DND-41 (cell line): ENCODE results near the gene RNF43.

Source experiments
- ATAC-seq: fragments of 200-7000 bp; cut with Tn5 transposase; 3 replicates; pipeline ENCODE4 v1.9.1; 2021; ENCODE audit warnings: low read depth; ENCODE audit not compliant: insufficient read depth
- DNase-seq: peaks from one replicate; pipeline ENCODE4 v3.0.0-alpha.2; 2020
- H2AFZ ChIP-seq: 2 replicates; pipeline ENCODE4 v1.6.0; 2012; ENCODE audit warnings: low read depth, low read length
- H3K27ac ChIP-seq: 2 replicates; pipeline ENCODE4 v1.5.1; 2012; ENCODE audit warnings: low read length, inconsistent platforms
- H3K27me3 ChIP-seq: fragments of 200-600 bp; sonication (generic); 2 replicates; pipeline ENCODE4 v1.6.0; 2012; ENCODE audit warnings: low read length, mild to moderate bottlenecking, inconsistent platforms; ENCODE audit not compliant: insufficient read depth, poor library complexity
- H3K36me3 ChIP-seq: 2 replicates; pipeline ENCODE4 v1.5.1; 2012; ENCODE audit warnings: low read length, inconsistent platforms; ENCODE audit not compliant: insufficient read depth
- H3K4me1 ChIP-seq: 2 replicates; pipeline ENCODE4 v1.5.1; 2012; ENCODE audit warnings: mild to moderate bottlenecking, low read length; ENCODE audit not compliant: insufficient read depth
- H3K4me2 ChIP-seq: 2 replicates; pipeline ENCODE4 v1.6.0; 2012; ENCODE audit warnings: mild to moderate bottlenecking, moderate library complexity, low read length, inconsistent platforms; ENCODE audit not compliant: insufficient read depth
- H3K4me3 ChIP-seq, 2 experiments: fragments of 200-600 bp in 1 of 2; shearing (Covaris generic) in 1 of 2; 2 replicates each; pipeline ENCODE4 v1.5.1; 2012 to 2016; ENCODE audit warnings: inconsistent platforms in 2 of 2, low read length in 2 of 2, mild to moderate bottlenecking in 2 of 2, low read depth in 1 of 2, moderate library complexity in 1 of 2
- H3K79me2 ChIP-seq: 2 replicates; pipeline ENCODE4 v1.6.0; 2012; ENCODE audit warnings: low read length, inconsistent platforms; ENCODE audit not compliant: insufficient read depth
- H3K9ac ChIP-seq: 2 replicates; pipeline ENCODE4 v1.6.0; 2012; ENCODE audit warnings: low read depth, mild to moderate bottlenecking, inconsistent platforms, low read length, moderate library complexity
- H3K9me3 ChIP-seq: 2 replicates; pipeline ENCODE4 v1.5.1; 2012; ENCODE audit warnings: low read length, moderate library complexity, mild to moderate bottlenecking, inconsistent platforms; ENCODE audit not compliant: insufficient read depth, severe bottlenecking
- H4K20me1 ChIP-seq: 2 replicates; pipeline ENCODE4 v1.6.0; 2012; ENCODE audit warnings: low read length; ENCODE audit not compliant: insufficient read depth
- CTCF ChIP-seq: IDR thresholded peaks from 2 replicates; pipeline ENCODE4 v1.5.1; 2012; ENCODE audit warnings: borderline replicate concordance, low read length, moderate library complexity, mild to moderate bottlenecking; ENCODE audit not compliant: poor library complexity, severe bottlenecking; ENCODE audit errors: extremely low read depth
- EZH2 ChIP-seq: IDR thresholded peaks from 3 replicates; pipeline ENCODE4 v1.6.1; 2012; ENCODE audit warnings: borderline replicate concordance, low read depth, mild to moderate bottlenecking, moderate library complexity, low read length, inconsistent platforms; ENCODE audit not compliant: severe bottlenecking

The RNF43 gene

GRCh38 chr17:58447039-58447975, 30.0 kb upstream of the RNF43 start:
- ATAC-seq (peak; percentile 99), DNase-seq (peak; percentile 84)
- Histone ChIP-seq H2AFZ (no peak overlapping the region), H3K4me2 (no peak overlapping the region), H3K9me3 (no peaks in the 10 kb centered on the region), H3K36me3 (no peaks in the 10 kb centered on the region), H3K27me3 (peaks cover 3% of the 10 kb centered on the region), H3K4me1 (peaks cover 2% of the 10 kb centered on the region; the same call in 1 of the 2 replicates), H3K27ac (no peak overlapping the region), H3K9ac (no peak overlapping the region), H3K79me2 (no peaks in the 10 kb centered on the region), H3K4me3 (no peak overlapping the region), H4K20me1 (no peaks in the 10 kb centered on the region)
- TF ChIP-seq EZH2, result no peak
- TF ChIP-seq CTCF, result peak; percentile 93

- Histone ChIP-seq H3K27ac (no peak overlapping the region), H3K79me2 (no peaks in the 10 kb centered on the region), H3K4me3 (no peak overlapping the region), H3K9me3 (no peaks in the 10 kb centered on the region), H3K27me3 (peaks cover 12% of the 10 kb centered on the region), H4K20me1 (no peaks in the 10 kb centered on the region), H3K4me1 (peaks cover 2% of the 10 kb centered on the region; the same call in 1 of the 2 replicates), H3K36me3 (no peaks in the 10 kb centered on the region), H3K4me2 (no peak overlapping the region), H2AFZ (no peak overlapping the region), H3K9ac (no peak overlapping the region)
- DNase-seq (no peak), ATAC-seq (no peak)
- TF ChIP-seq CTCF (no peak), EZH2 (no peak)
These were observed 28.8 kb upstream of the RNF43 start for GRCh38 chr17:58446086-58446485.

GRCh38 chr17:58436805-58437239, 19.5 kb upstream of the RNF43 start:
- H3K4me1 ChIP-seq, result no peaks in the 10 kb centered on the region
- no peak for TF ChIP-seq CTCF
- no peak for TF ChIP-seq EZH2
- H3K9me3 ChIP-seq, result no peaks in the 10 kb centered on the region
- H3K27ac ChIP-seq, result no peak overlapping the region
- no peak overlapping the region for H2AFZ ChIP-seq
- no peak overlapping the region for H3K9ac ChIP-seq
- H3K4me3 ChIP-seq, result no peak overlapping the region
- no peaks in the 10 kb centered on the region for H3K36me3 ChIP-seq
- H4K20me1 ChIP-seq, result no peaks in the 10 kb centered on the region; the same call in 1 of the 2 replicates
- no peaks in the 10 kb centered on the region for H3K79me2 ChIP-seq
- no peak for ATAC-seq
- no peak for DNase-seq
- peaks cover 35% of the 10 kb centered on the region for H3K27me3 ChIP-seq
- H3K4me2 ChIP-seq, result no peak overlapping the region
